ENCODE data around the gene ZFP57.

Gene ZFP57

DNA sequence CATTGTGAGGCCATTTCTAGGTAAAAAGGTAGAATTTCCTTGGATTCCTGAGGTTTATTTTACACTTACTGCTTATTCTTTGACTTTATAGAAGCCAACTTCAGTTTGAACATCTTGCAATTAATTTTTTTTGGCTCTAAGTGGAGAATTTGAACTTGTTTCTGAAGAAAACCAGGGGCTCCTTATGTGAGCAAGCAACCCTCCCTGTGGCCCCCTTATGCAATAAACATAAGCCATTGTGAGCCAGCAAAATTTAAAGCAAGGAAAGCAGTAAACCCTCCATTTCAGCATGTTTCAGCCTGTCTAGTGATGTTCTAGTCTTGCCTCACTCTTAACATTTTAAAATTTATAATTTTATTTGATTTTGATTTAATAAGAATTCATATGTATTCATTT is 47.9 kb upstream of the ZFP57 start:
- Histone ChIP-seq H3K4me1 (ENCODE audit: insufficient read depth, low read length, poor library complexity, severe bottlenecking) (peaks cover 7% of the 10 kb centered on the region), H3K9ac (ENCODE audit: low read depth, low read length, poor library complexity, severe bottlenecking) (no peak overlapping the region), H3F3A (ENCODE audit: low read depth) (no peaks in the 10 kb centered on the region), H3K9me3 (ENCODE audit: insufficient read depth, low read depth, low read length) (no peaks in the 10 kb centered on the region), H3K4me2 (ENCODE audit: low read depth, low read length, poor library complexity, severe bottlenecking) (no peak overlapping the region), H2AFZ (ENCODE audit: low read length) (no peak overlapping the region), H4K20me1 (ENCODE audit: insufficient read depth, low read length, poor library complexity, severe bottlenecking) (peaks cover 7% of the 10 kb centered on the region), H3K36me3 (ENCODE audit: insufficient read depth, low read length) (no peaks in the 10 kb centered on the region), H3K4me3 (ENCODE audit: low read length, poor library complexity, severe bottlenecking) (no peak overlapping the region), H3K9me2 (replicated peaks; ENCODE audit: low read depth, low read length) (no peaks in the 10 kb centered on the region), H3K27me3 (ENCODE audit: insufficient read depth, low read length, poor library complexity, severe bottlenecking) (no peaks in the 10 kb centered on the region), H3K79me2 (ENCODE audit: insufficient read depth, low read length) (peaks cover 11% of the 10 kb centered on the region; the same call in 1 of the 2 replicates)
- TF ChIP-seq EZH2phosphoT487 (IDR thresholded peaks at IDR 0.05; ENCODE audit: borderline replicate concordance) = no peak
- TF ChIP-seq, protein P1, sequence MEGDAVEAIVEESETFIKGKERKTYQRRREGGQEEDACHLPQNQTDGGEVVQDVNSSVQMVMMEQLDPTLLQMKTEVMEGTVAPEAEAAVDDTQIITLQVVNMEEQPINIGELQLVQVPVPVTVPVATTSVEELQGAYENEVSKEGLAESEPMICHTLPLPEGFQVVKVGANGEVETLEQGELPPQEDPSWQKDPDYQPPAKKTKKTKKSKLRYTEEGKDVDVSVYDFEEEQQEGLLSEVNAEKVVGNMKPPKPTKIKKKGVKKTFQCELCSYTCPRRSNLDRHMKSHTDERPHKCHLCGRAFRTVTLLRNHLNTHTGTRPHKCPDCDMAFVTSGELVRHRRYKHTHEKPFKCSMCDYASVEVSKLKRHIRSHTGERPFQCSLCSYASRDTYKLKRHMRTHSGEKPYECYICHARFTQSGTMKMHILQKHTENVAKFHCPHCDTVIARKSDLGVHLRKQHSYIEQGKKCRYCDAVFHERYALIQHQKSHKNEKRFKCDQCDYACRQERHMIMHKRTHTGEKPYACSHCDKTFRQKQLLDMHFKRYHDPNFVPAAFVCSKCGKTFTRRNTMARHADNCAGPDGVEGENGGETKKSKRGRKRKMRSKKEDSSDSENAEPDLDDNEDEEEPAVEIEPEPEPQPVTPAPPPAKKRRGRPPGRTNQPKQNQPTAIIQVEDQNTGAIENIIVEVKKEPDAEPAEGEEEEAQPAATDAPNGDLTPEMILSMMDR (conservative IDR thresholded peaks at IDR 0.05; ENCODE audit: low read length) = no peak

DNA sequence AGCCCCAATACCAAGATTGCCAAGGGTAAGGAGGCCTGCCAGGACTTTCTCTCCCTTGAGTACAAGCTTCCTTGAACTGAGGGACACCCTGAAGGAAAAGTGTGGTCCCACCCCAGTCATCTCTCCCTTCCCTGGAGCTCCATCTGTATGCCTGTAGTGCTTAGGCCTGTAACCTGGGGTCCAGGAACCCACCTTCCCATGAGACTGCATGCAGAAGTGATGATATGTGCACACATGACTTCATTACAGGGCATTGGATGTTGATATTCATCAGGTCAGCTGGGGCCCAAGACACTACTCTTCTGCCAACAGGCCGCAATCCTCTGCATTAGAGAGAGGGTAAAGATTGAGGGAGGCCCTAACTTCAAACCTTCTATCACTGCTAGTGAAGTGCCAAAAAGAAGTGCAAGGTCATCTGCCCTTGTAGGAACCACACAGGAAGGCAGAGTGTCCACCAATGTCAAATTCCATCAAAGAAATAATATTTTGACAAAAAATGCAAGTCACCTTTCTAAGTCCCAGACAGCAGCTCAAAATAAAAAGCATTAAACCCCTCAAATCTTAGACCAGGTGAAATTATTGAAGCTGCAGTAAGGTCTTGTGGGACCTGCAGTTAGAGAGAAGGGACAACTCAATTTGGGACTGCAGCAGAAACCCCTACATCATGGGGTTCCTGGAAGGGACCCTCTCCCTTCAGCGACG is 47.4 kb upstream of the ZFP57 start:
- Histone ChIP-seq H3K4me3 (ENCODE audit: low read length, poor library complexity, severe bottlenecking) (no peak overlapping the region), H3K4me2 (ENCODE audit: low read depth, low read length, poor library complexity, severe bottlenecking) (no peak overlapping the region), H3K36me3 (ENCODE audit: insufficient read depth, low read length) (no peaks in the 10 kb centered on the region), H3F3A (ENCODE audit: low read depth) (no peaks in the 10 kb centered on the region), H3K79me2 (ENCODE audit: insufficient read depth, low read length) (peaks cover 16% of the 10 kb centered on the region; the same call in 1 of the 2 replicates), H3K9ac (ENCODE audit: low read depth, low read length, poor library complexity, severe bottlenecking) (no peak overlapping the region), H3K9me2 (replicated peaks; ENCODE audit: low read depth, low read length) (no peaks in the 10 kb centered on the region), H3K9me3 (ENCODE audit: insufficient read depth, low read depth, low read length) (no peaks in the 10 kb centered on the region), H2AFZ (ENCODE audit: low read length) (no peak overlapping the region), H4K20me1 (ENCODE audit: insufficient read depth, low read length, poor library complexity, severe bottlenecking) (peaks cover 7% of the 10 kb centered on the region), H3K4me1 (ENCODE audit: insufficient read depth, low read length, poor library complexity, severe bottlenecking) (peaks cover 7% of the 10 kb centered on the region), H3K27me3 (ENCODE audit: insufficient read depth, low read length, poor library complexity, severe bottlenecking) (peaks cover 5% of the 10 kb centered on the region)
- TF ChIP-seq EZH2phosphoT487 (IDR thresholded peaks at IDR 0.05; ENCODE audit: borderline replicate concordance) = no peak
- TF ChIP-seq, protein P1 (conservative IDR thresholded peaks at IDR 0.05; ENCODE audit: low read length) = no peak

DNA sequence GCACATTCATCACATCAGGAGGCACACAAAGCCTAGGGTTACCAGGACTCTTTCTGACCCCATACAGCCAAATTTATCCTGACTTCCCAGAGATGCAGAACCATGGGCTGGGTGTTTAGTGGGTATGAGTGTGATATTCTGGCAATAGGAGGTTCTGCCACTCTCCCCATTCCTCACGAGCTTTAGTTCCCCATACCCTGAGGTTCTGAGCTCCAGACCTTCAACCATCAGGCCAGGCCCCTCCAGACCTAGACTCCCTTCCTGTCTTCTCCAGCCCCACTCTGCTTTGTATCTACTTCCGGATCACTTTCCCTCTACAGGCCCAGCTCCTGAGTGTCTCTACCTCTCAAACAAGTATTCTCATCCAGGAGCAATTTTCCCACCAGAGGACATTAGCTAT is 46.7 kb upstream of the ZFP57 start:
- Histone ChIP-seq H3K36me3 (ENCODE audit: insufficient read depth, low read length) (no peaks in the 10 kb centered on the region), H3F3A (ENCODE audit: low read depth) (no peaks in the 10 kb centered on the region), H3K27me3 (ENCODE audit: insufficient read depth, low read length, poor library complexity, severe bottlenecking) (peaks cover 5% of the 10 kb centered on the region), H4K20me1 (ENCODE audit: insufficient read depth, low read length, poor library complexity, severe bottlenecking) (peaks cover 7% of the 10 kb centered on the region), H3K4me2 (ENCODE audit: low read depth, low read length, poor library complexity, severe bottlenecking) (no peak overlapping the region), H3K4me3 (ENCODE audit: low read length, poor library complexity, severe bottlenecking) (no peak overlapping the region), H2AFZ (ENCODE audit: low read length) (no peak overlapping the region), H3K79me2 (ENCODE audit: insufficient read depth, low read length) (peaks cover 16% of the 10 kb centered on the region; the same call in 1 of the 2 replicates), H3K9me2 (replicated peaks; ENCODE audit: low read depth, low read length) (no peaks in the 10 kb centered on the region), H3K9ac (ENCODE audit: low read depth, low read length, poor library complexity, severe bottlenecking) (no peak overlapping the region), H3K4me1 (ENCODE audit: insufficient read depth, low read length, poor library complexity, severe bottlenecking) (peaks cover 7% of the 10 kb centered on the region), H3K9me3 (ENCODE audit: insufficient read depth, low read depth, low read length) (no peaks in the 10 kb centered on the region)
- TF ChIP-seq, protein P1 (conservative IDR thresholded peaks at IDR 0.05; ENCODE audit: low read length) = no peak
- TF ChIP-seq EZH2phosphoT487 (IDR thresholded peaks at IDR 0.05; ENCODE audit: borderline replicate concordance) = no peak
